IPS-18c (cell line): ENCODE data around the gene KIAA0753.
"Not testable (repeated sequence)": the region's sequence is repeated elsewhere in the genome, so short reads cannot be mapped to it uniquely, and the experiment has no call there.

ENCODE experiments used
- H3K4me3 ChIP-seq: 2 replicates; pipeline ENCODE4 v1.7.0; 2013; ENCODE audit warnings: low read depth, mild to moderate bottlenecking, low read length, moderate library complexity; ENCODE audit not compliant: insufficient read depth
- H3K9me3 ChIP-seq: one replicate; pipeline ENCODE4 v1.6.1; 2013; ENCODE audit warnings: mild to moderate bottlenecking, low read length, moderate library complexity; ENCODE audit not compliant: control insufficient read depth, insufficient read depth

Gene KIAA0753

GRCh38 chr17:6671431-6671830, 30.9 kb upstream of the KIAA0753 start:
- Histone ChIP-seq H3K4me3 (no peak overlapping the region), H3K9me3 (no peaks in the 10 kb centered on the region)

GRCh38 chr17:6670999-6671398, 30.5 kb upstream of the KIAA0753 start:
- H3K4me3 ChIP-seq: no peak overlapping the region
- H3K9me3 ChIP-seq: no peaks in the 10 kb centered on the region

GRCh38 chr17:6670571-6670970, 30.1 kb upstream of the KIAA0753 start:
- no peaks in the 10 kb centered on the region for H3K9me3 ChIP-seq

GRCh38 chr17:6669479-6670212, 29.1 kb upstream of the KIAA0753 start:
- Histone ChIP-seq H3K4me3 (no peak overlapping the region), H3K9me3 (no peaks in the 10 kb centered on the region)

More at GRCh38 chr17:6670571-6670970, 30.1 kb upstream of the KIAA0753 start:
- no peak overlapping the region for H3K4me3 ChIP-seq

GRCh38 chr17:6668727-6669425, 28.4 kb upstream of the KIAA0753 start:
- no peak overlapping the region for H3K4me3 ChIP-seq
- H3K9me3 ChIP-seq: no peaks in the 10 kb centered on the region

GRCh38 chr17:6668219-6668618, 27.7 kb upstream of the KIAA0753 start:
- no peaks in the 10 kb centered on the region for H3K9me3 ChIP-seq

GRCh38 chr17:6667516-6667915, 27.0 kb upstream of the KIAA0753 start:
- Histone ChIP-seq H3K4me3 (no peak overlapping the region), H3K9me3 (no peaks in the 10 kb centered on the region)

More at GRCh38 chr17:6668219-6668618, 27.7 kb upstream of the KIAA0753 start:
- no peak overlapping the region for H3K4me3 ChIP-seq

- Histone ChIP-seq H3K4me3 (no peak overlapping the region), H3K9me3 (no peaks in the 10 kb centered on the region)
Observed at GRCh38 chr17:6666557-6666956, 26.0 kb upstream of the KIAA0753 start.

GRCh38 chr17:6666077-6666521, 25.6 kb upstream of the KIAA0753 start:
- Histone ChIP-seq H3K9me3 (no peaks in the 10 kb centered on the region), H3K4me3 (no peak overlapping the region)

- not testable (repeated sequence) for H3K4me3 ChIP-seq, H3K9me3 ChIP-seq
Observed at GRCh38 chr17:6663200-6663599, 22.7 kb upstream of the KIAA0753 start.

- Histone ChIP-seq H3K9me3 (no peaks in the 10 kb centered on the region), H3K4me3 (no peak overlapping the region)
Observed at GRCh38 chr17:6661464-6661848, 20.9 kb upstream of the KIAA0753 start.

GRCh38 chr17:6660805-6661463, 20.4 kb upstream of the KIAA0753 start:
- H3K4me3 ChIP-seq: no peak overlapping the region
- H3K9me3 ChIP-seq: no peaks in the 10 kb centered on the region

GRCh38 chr17:6660101-6660500, 19.6 kb upstream of the KIAA0753 start:
- Histone ChIP-seq H3K9me3 (no peaks in the 10 kb centered on the region), H3K4me3 (no peak overlapping the region)

- H3K4me3 ChIP-seq, H3K9me3 ChIP-seq: not testable (repeated sequence)
Observed at GRCh38 chr17:6658411-6658810, 17.9 kb upstream of the KIAA0753 start.

- Histone ChIP-seq H3K9me3 (no peaks in the 10 kb centered on the region), H3K4me3 (peak overlapping the region; percentile 49)
Observed at GRCh38 chr17:6657633-6658287, 17.2 kb upstream of the KIAA0753 start.

- H3K9me3 ChIP-seq: not testable (repeated sequence)
- H3K4me3 ChIP-seq: peak overlapping the region; percentile 49
Observed at GRCh38 chr17:6656797-6657632, 16.5 kb upstream of the KIAA0753 start.
